Measurements from ENCODE around the gene NFAM1. TPM values are rescaled to one million over a fixed set of nuclear protein-coding genes. Genes with fewer than 3 reads are reported as not detected.

The NFAM1 gene
- total and polyA plus RNA-seq, 2 donors (not counting 3 experiments of a cell fraction or from before 2014, with no cell fraction given), result not detected

- H3K79me2 ChIP-seq (ENCODE audit: control insufficient read depth, insufficient read depth, low read length), result no peaks in the 10 kb centered on the region
- no peak overlapping the region for H2AFZ ChIP-seq (ENCODE audit: low read depth, low read length)
- ChIA-PET CTCF (no interaction called here), POLR2A (no interaction called here)
- H3K27me3 ChIP-seq (ENCODE audit: control insufficient read depth in 2 of 2, insufficient read depth in 2 of 2, low read length in 2 of 2), result no peaks in the 10 kb centered on the region
- intact Hi-C loops (cut with micrococcal nuclease) (no loop called here), dilution Hi-C loops (cut with MboI; ENCODE audit: extremely low pct_ligation_motif_present, low sequenced_read_pairs) (no loop called here)
- no peak overlapping the region for H3K27ac ChIP-seq (ENCODE audit: insufficient read depth, low read depth, low read length)
- H3K4me1 ChIP-seq (ENCODE audit: control insufficient read depth, extremely low read depth, insufficient read depth, low read length), result no peaks in the 10 kb centered on the region
- no peak for FAIRE-seq
- no peak for TF ChIP-seq MAX (IDR thresholded peaks at IDR 0.05; ENCODE audit: insufficient read depth, insufficient read length)
- no peak for TF ChIP-seq MYC (IDR thresholded peaks at IDR 0.05; ENCODE audit: low read depth, low read length)
- no peak for TF ChIP-seq POLR2AphosphoS5 (IDR thresholded peaks at IDR 0.05; ENCODE audit: insufficient read depth, low read depth, low read length)
- TF ChIP-seq POLR2A (IDR thresholded peaks at IDR 0.05; ENCODE audit: low read depth, low read length), result no peak
- TF ChIP-seq CTCF (IDR thresholded peaks at IDR 0.05; ENCODE audit: extremely low read depth in 1 of 2, insufficient read depth in 1 of 2, low read depth in 1 of 2, low read length in 2 of 2), result no peak
- TF ChIP-seq FOS (IDR thresholded peaks at IDR 0.05; ENCODE audit: borderline replicate concordance, insufficient read depth, low read length), result no peak
- TF ChIP-seq EZH2 (IDR thresholded peaks at IDR 0.05; ENCODE audit: borderline replicate concordance, low read depth, low read length, severe bottlenecking), result no peak
- no peak for TF ChIP-seq JUN (IDR thresholded peaks at IDR 0.05; ENCODE audit: borderline replicate concordance, insufficient read depth, insufficient read length, low read depth)
- TF ChIP-seq GATA2 (IDR thresholded peaks at IDR 0.05; ENCODE audit: insufficient read depth, insufficient read length, low read depth, low read length), result no peak
- DNase-seq (ENCODE audit: low read depth, low spot score), result no peak
- no peak overlapping the region for H3K4me2 ChIP-seq (ENCODE audit: insufficient read depth, low read length)
- H3K9ac ChIP-seq (replicated peaks; ENCODE audit: extremely low read depth, insufficient read depth, low read length), result no peak overlapping the region
- no peaks in the 10 kb centered on the region for H3K9me1 ChIP-seq (replicated peaks; ENCODE audit: control insufficient read depth, extremely low read depth, insufficient read depth, low read length)
- no peaks in the 10 kb centered on the region for H3K36me3 ChIP-seq (ENCODE audit: control insufficient read depth in 2 of 2, extremely low read depth in 1 of 2, insufficient read depth in 2 of 2, low read length in 2 of 2)
- no peaks in the 10 kb centered on the region for H4K20me1 ChIP-seq (replicated peaks; ENCODE audit: control insufficient read depth, extremely low read depth, insufficient read depth, low read length)
- no TSS peak for BruUV-seq (replicated peaks)
- H3K4me3 ChIP-seq (replicated peaks in 1 of 3; ENCODE audit: insufficient read depth in 1 of 3, low read depth in 1 of 3, low read length in 3 of 3), result no peak overlapping the region
- H3K9me3 ChIP-seq (replicated peaks; ENCODE audit: control insufficient read depth, insufficient read depth, low read length), result no peaks in the 10 kb centered on the region
These were observed 101.2 kb downstream of the NFAM1 start for GRCh38 chr22:42331014-42331413.

Other genes starting within 250 kb of the NFAM1 start
- gene TCF20, start 161.8 kb downstream of the NFAM1 start, total RNA-seq, result 36.7 and 38.3 TPM in 2 replicates
- 9.9 and 11.2 TPM in 2 replicates for gene TCF20, start 161.8 kb downstream of the NFAM1 start, polyA plus RNA-seq
- gene RRP7A, start 87.4 kb upstream of the NFAM1 start, total RNA-seq, result 61.9 and 83.7 TPM in 2 replicates
- gene RRP7A, start 87.4 kb upstream of the NFAM1 start, polyA plus RNA-seq, result 34.4 and 35.3 TPM in 2 replicates
- gene SERHL2, start 121.6 kb upstream of the NFAM1 start, total RNA-seq, result 0.76 and 0.80 TPM in 2 replicates
- 2.0 and 2.3 TPM in 2 replicates for gene SERHL2, start 121.6 kb upstream of the NFAM1 start, polyA plus RNA-seq
- gene POLDIP3, start 182.5 kb upstream of the NFAM1 start, total RNA-seq, result 46.6 and 60.4 TPM in 2 replicates
- gene POLDIP3, start 182.5 kb upstream of the NFAM1 start, polyA plus RNA-seq, result 29.3 and 29.5 TPM in 2 replicates
- gene ATP5MGL, start 208.2 kb upstream of the NFAM1 start, total RNA-seq, result 1.0 and 1.2 TPM in 2 replicates
- gene ATP5MGL, start 208.2 kb upstream of the NFAM1 start, polyA plus RNA-seq, result 0.11 TPM in 1 of 2 replicates, not detected in the other
- gene CYB5R3, start 217.0 kb upstream of the NFAM1 start, total RNA-seq, result 217 and 232 TPM in 2 replicates
- 263 and 329 TPM in 2 replicates for gene CYB5R3, start 217.0 kb upstream of the NFAM1 start, polyA plus RNA-seq

All from endothelial cell of umbilical vein (primary cell).